Lower lobe of right lung (tissue), 2 donors: ENCODE measurements around the gene COL4A1. TPM values are rescaled to one million over a fixed set of nuclear protein-coding genes. Genes with fewer than 3 reads are reported as not detected.

Experiments
- ATAC-seq, 2 donors: fragments of 200-7000 bp; cut with Tn5 transposase; one replicate each; pipeline ENCODE4 v1.9.1; 2020 to 2022; ENCODE audit warnings: mild to moderate bottlenecking in 2 of 2, moderate library complexity in 2 of 2
- DNase-seq: peaks from one replicate; pipeline ENCODE4 v3.0.0-alpha.2; 2020
- H3K27ac ChIP-seq: fragments of 200-600 bp; one replicate; pipeline ENCODE4 v1.8.0; 2022
- H3K27me3 ChIP-seq: fragments of 200-600 bp; one replicate; pipeline ENCODE4 v1.8.0; 2022; ENCODE audit warnings: low read depth
- H3K36me3 ChIP-seq: fragments of 200-600 bp; one replicate; pipeline ENCODE4 v1.8.0; 2022; ENCODE audit warnings: mild to moderate bottlenecking
- H3K4me1 ChIP-seq: fragments of 200-600 bp; one replicate; pipeline ENCODE4 v1.8.0; 2022
- H3K4me3 ChIP-seq: fragments of 200-600 bp; one replicate; pipeline ENCODE4 v1.8.0; 2022; ENCODE audit warnings: mild to moderate bottlenecking
- H3K9me3 ChIP-seq: fragments of 200-600 bp; one replicate; pipeline ENCODE4 v1.8.0; 2022
- intact Hi-C: fragments of 100-400 bp; cut with DNase I; formaldehyde crosslinking; loops from one replicate; pipeline ENCODE4 v1.11.0; 2022
- total RNA-seq: library from RNA; stranded (reverse); fragmentation: NEBNext Ultra II Directional; extraction: Animal tissue kit (Norgen Biotek cat#: 25700); gene quantifications from one replicate; pipeline ENCODE4 v1.2.1, GENCODE V29; 2021
- TF ChIP-seq, protein P1 (sequence below): fragments of 200-600 bp; IDR thresholded peaks from one replicate; pipeline ENCODE4 v1.8.0; 2022; ENCODE audit warnings: antibody characterized with exemption, mild to moderate bottlenecking
- donor health status: DM: no; HTN: yes; CAD: no; lungs with severe emphysema.

Gene COL4A1
- total RNA-seq, 1 donor from 2014 or later: 161 TPM

- Histone ChIP-seq H3K4me1 (peaks cover 17% of the 10 kb centered on the region), H3K27ac (no peak overlapping the region), H3K36me3 (peaks cover 5% of the 10 kb centered on the region), H3K9me3 (no peaks in the 10 kb centered on the region), H3K4me3 (no peak overlapping the region), H3K27me3 (no peaks in the 10 kb centered on the region)
- ATAC-seq (no peak), DNase-seq (no peak)
- intact Hi-C loops: no loop called here
- TF ChIP-seq, protein P1, sequence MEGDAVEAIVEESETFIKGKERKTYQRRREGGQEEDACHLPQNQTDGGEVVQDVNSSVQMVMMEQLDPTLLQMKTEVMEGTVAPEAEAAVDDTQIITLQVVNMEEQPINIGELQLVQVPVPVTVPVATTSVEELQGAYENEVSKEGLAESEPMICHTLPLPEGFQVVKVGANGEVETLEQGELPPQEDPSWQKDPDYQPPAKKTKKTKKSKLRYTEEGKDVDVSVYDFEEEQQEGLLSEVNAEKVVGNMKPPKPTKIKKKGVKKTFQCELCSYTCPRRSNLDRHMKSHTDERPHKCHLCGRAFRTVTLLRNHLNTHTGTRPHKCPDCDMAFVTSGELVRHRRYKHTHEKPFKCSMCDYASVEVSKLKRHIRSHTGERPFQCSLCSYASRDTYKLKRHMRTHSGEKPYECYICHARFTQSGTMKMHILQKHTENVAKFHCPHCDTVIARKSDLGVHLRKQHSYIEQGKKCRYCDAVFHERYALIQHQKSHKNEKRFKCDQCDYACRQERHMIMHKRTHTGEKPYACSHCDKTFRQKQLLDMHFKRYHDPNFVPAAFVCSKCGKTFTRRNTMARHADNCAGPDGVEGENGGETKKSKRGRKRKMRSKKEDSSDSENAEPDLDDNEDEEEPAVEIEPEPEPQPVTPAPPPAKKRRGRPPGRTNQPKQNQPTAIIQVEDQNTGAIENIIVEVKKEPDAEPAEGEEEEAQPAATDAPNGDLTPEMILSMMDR: no peak
These were observed 13.9 kb downstream of the COL4A1 start for GRCh38 chr13:110293037-110293436.

- Histone ChIP-seq H3K36me3 (peaks cover 5% of the 10 kb centered on the region), H3K27me3 (no peaks in the 10 kb centered on the region), H3K4me3 (no peak overlapping the region), H3K4me1 (peaks cover 14% of the 10 kb centered on the region), H3K27ac (no peak overlapping the region), H3K9me3 (no peaks in the 10 kb centered on the region)
- no peak for ATAC-seq
- no peak for DNase-seq
- intact Hi-C loops: no loop called here
- TF ChIP-seq, protein P1: no peak
These were observed 15.7 kb downstream of the COL4A1 start for GRCh38 chr13:110291286-110291685.

DNA sequence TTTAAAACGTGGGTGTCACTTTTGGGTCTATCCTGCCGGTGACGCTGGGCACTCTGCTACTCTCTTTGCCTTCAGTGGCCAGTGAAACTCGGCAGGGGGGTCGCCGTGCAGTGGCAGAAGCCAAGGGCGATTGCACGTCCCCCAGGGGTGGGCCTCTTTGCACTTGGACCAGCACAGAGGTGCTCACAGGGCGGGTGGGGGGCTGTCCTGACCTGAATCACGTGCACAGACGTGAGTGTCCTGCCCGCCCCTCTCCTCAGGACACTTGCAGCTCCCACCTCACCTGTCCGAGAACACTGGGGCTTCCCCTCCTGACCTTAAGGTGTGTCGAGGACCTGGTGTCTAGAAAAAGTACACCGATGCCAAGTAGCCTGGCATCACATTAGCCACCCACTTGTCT is 16.1 kb downstream of the COL4A1 start:
- TF ChIP-seq, protein P1: no peak
- Histone ChIP-seq H3K4me1 (peaks cover 16% of the 10 kb centered on the region), H3K27me3 (no peaks in the 10 kb centered on the region), H3K27ac (no peak overlapping the region), H3K36me3 (peaks cover 5% of the 10 kb centered on the region), H3K9me3 (no peaks in the 10 kb centered on the region), H3K4me3 (no peak overlapping the region)
- DNase-seq: no peak
- intact Hi-C loops: no loop called here
- no peak for ATAC-seq

GRCh38 chr13:110290153-110290552 is 16.8 kb downstream of the COL4A1 start:
- no peaks in the 10 kb centered on the region for H3K9me3 ChIP-seq
- intact Hi-C loops: no loop called here
- TF ChIP-seq, protein P1: no peak
- H3K4me1 ChIP-seq: peaks cover 16% of the 10 kb centered on the region
- no peak overlapping the region for H3K4me3 ChIP-seq
- no peak for DNase-seq
- H3K27me3 ChIP-seq: no peaks in the 10 kb centered on the region
- no peak for ATAC-seq
- H3K27ac ChIP-seq: no peak overlapping the region
- H3K36me3 ChIP-seq: peaks cover 5% of the 10 kb centered on the region

DNA sequence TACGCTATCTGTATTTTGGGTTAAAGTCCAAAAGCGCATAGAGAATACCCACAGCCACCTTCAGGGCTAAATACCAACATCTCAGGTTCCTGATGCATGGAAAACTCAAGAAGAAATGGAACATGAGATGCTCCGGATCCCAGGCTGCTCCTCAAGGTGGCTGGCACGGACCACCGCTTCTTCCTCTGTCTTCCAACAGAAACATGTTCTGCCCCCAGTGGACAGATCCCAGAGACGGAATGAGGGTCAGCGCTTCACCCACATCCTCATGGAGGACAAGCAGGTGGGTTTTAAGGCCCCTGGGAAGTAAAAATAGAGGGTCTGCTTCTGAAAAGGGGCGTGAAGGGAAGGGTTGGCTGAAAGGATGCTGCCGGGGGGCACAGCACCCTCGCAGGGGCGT is 17.3 kb downstream of the COL4A1 start:
- DNase-seq: no peak
- no peaks in the 10 kb centered on the region for H3K9me3 ChIP-seq
- TF ChIP-seq, protein P1: no peak
- H3K27me3 ChIP-seq: no peaks in the 10 kb centered on the region
- intact Hi-C loops: no loop called here
- H3K27ac ChIP-seq: no peak overlapping the region
- H3K4me3 ChIP-seq: no peak overlapping the region
- no peak for ATAC-seq
- H3K4me1 ChIP-seq: peaks cover 16% of the 10 kb centered on the region
- H3K36me3 ChIP-seq: peaks cover 5% of the 10 kb centered on the region

DNA sequence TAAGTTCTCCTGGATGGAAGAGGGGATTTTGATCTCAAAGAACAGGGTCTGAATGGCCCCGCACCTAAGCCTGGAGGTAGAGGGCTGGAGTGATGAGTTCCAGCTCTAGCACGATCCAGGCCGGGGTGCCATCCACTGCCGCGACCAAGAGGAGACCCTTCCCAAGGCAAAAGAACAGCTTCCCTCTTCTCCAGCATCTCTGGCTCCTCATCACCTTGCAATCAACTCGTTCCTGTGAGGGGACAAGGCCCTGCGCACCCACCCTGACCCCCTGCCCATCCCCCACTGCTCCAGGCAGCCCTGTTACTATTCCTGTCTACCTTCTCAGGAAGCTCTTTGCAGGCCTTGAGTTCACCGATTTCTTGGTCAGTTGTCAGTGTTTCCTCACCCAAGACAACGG is 17.8 kb downstream of the COL4A1 start:
- no peak overlapping the region for H3K4me3 ChIP-seq
- H3K4me1 ChIP-seq: peaks cover 16% of the 10 kb centered on the region
- ATAC-seq (no peak), DNase-seq (no peak)
- H3K36me3 ChIP-seq: peaks cover 5% of the 10 kb centered on the region
- no peaks in the 10 kb centered on the region for H3K27me3 ChIP-seq
- TF ChIP-seq, protein P1: no peak
- H3K9me3 ChIP-seq: no peaks in the 10 kb centered on the region
- no peak overlapping the region for H3K27ac ChIP-seq
- intact Hi-C loops: no loop called here
